ENCODE results near the gene DUT.
"Not testable (repeated sequence)": the region's sequence is repeated elsewhere in the genome, so short reads cannot be mapped to it uniquely, and the experiment has no call there.

DUT gene

GRCh38 chr15:48330855-48331795 is at the start of gene DUT:
DUT (plus strand) TSS chr15:48331429; CDS start chr15:48331516, 87 bp downstream.
- peak; percentile 79 for DNase-seq

DNA sequence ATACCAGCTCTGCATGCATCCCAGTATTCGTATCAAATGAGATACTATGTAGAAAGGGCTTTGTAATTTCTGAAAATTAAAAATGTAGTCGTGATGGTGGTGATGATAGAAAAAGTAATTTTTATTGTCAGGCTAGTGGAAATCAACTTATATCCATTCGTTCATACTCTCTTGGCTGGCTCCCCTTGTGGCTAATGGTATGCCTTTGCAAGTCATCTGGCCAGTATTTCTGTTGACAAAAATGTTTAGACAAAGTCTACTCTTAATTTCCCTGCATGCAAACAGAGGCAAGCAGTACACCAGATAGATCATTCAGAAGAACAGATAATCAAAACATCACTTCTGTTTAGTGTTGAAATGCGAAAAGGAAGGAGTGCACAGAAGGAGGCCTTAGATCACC is 49.6 kb upstream of the DUT start:
- no peak for DNase-seq

GRCh38 chr15:48282216-48282615 is 49.0 kb upstream of the DUT start:
- DNase-seq: no peak

DNA sequence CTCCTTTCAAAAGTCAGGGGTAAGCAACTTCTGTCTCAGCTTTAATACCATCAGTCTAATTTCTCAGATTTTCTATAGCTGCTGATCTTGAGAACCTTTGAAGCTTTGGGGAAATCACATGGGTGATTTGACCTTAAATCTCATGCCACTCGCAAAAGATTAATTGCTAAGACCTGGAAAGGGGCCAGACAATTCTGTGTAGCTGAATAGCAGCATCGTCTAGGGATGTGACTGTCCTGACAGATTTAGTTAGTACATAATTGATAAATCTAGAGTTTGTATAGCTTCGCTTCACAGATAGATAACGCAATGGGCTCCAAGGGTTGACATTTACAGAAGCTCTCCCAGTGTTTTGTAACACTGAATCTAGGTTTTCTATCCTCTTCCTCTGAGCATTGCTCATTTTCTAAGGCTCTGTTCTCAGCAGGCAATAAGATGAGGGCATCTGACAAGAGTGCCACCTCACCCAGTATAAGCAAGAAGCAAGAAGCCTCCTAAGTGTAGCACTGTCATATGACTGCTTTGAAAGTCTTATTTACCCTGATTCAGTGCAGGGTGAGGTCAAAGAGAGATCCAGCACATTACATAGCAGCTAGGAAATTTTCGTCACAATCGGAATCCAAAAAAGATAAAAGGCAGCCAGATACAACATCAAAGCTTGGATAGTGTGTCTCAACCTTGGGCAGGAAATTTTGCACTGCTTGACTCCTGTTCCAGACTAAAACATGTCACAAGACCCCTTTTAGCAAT is 47.7 kb upstream of the DUT start:
- DNase-seq: no peak

DNA sequence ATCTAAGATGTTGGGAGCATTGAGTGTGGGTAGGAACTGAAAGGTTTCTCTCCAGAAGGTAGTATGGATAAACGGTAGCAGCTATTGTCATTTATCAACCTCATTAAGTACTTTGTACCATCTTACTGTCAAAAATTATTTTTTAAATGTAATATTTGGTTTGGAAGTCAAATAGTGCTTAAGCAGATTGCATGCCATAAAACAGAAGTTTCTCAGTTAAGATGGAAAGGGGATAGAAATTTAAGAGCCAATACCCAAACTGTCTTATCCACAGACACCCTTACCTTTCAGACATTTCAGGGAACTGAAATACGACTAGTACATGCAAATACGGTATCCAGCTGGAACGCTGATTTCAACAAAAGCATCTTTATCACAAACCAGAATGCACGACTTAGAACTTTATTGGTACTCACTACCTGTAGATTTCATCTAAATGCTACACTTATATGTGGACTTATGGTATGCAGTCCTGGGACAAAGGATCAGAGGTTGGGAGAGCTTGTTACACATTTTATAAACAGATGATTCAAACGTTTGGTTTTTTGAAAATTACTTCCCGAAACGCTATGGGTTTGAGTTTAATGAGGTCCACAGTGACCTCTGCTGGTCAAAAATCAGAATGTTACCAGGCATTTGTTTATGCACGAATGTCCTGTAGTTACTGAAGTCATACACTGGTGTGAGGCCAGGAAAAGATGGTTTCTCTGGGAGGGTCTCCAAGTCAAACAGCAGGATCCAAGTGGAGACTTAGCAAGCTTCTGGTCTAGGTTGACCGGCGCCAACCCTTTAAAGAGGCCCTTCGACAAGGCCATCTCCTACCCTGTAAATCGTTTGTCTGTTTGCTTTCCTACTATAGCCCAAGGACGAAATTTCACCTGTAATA is 45.7 kb upstream of the DUT start:
- peak; percentile 8 for DNase-seq

DNA sequence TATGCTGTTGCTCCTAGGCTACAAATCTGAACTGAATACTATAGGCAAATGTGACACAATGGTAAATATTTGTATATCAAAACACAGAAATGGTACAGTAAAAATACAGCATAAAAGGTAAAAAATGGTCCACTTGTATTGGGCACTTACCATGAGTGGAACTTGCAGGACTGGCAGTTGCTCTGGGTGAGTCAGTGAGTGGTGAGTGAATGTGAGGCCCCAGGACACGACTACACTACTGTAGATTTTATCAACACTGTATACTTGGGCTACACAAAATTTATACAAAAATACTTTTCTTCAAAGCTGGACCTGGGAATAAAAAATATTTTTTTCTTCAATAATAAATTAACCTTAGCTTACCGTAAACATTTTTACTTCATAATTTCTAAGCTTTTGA is 41.6 kb upstream of the DUT start:
- DNase-seq: no peak

DNA sequence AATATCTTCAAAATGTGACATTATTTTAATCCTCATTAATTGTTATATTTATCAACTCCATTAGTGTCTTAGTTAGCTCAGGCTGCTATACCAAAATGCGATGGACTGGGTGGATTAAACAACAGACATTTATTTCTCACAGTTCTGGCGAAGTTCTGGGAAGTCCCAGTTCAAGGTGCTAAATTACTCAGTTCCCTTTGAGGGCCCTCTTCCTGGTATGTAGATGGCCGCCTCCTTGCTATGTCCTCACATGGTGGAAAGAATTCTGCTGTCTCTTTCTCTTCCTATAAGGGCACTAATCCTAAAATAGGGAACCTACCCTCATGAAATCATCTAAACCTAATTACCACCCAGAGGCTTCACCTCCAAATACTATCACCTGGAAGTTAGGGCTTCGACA is 38.8 kb upstream of the DUT start:
- DNase-seq: no peak

DNA sequence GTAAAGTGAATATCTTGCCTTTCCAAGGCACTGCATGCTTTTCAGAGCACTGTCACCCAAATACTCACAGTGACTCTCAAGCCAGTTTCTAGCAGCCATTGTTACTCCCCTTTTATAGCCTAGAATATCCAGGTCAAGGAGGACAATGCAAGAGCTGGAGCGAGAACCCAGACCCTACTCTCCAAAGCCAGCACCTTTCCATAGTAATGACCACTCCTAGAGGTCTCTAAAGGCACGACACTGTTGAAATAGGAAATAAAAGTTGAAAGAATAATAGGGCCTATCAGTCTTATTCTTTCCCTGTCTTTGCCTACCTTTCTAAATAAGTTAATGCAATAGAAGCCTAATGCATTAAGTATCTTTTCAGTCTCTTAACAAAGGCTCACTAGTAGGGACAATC is 33.6 kb upstream of the DUT start:
- DNase-seq: no peak

GRCh38 chr15:48298914-48299313 is 32.3 kb upstream of the DUT start:
- no peak for DNase-seq

GRCh38 chr15:48300038-48300437 is 31.2 kb upstream of the DUT start:
- no peak for DNase-seq

DNA sequence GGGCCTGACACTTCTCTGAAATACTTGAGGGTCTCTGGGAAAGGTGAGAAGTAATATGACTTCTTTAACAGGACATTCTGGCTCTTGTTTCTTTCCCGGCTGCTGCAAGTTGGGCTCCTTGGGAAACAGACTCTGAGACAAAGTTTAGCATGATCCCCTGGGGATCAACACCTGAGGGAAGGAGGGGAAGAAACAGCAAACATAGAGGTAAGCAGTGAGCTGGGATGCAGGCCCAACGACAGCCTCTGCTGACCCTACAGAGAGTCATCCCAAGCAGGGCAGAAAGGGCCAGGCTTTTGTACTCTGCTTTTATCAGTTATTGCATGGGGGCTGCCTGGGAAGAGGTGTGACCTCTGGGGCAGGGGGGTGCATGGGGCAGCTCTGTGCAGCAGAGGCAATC is 26.8 kb upstream of the DUT start:
- no peak for DNase-seq

DNA sequence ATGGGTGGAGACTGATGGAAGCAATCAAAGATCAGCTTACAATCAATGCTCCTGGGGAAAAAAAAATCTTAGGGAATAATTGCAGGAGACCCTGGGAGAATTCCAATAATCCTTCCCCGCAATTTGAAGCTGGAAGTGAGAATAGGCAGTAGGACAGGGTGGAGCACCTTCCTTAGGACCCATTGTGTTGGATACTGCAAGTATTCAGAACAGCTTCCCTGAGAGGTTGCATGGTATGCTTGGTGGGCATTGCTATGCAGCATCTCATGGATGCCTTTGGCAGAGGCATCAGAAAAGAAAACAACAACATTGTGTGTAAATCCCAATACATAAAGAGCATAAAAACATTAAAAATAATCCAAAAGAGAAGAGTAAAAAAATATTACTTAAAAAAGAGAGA is 24.6 kb upstream of the DUT start:
- no peak for DNase-seq

- DNase-seq: no peak
Observed at GRCh38 chr15:48307586-48307985, 23.6 kb upstream of the DUT start.

- DNase-seq: no peak
Observed at GRCh38 chr15:48309740-48310139, 21.5 kb upstream of the DUT start.

DNA sequence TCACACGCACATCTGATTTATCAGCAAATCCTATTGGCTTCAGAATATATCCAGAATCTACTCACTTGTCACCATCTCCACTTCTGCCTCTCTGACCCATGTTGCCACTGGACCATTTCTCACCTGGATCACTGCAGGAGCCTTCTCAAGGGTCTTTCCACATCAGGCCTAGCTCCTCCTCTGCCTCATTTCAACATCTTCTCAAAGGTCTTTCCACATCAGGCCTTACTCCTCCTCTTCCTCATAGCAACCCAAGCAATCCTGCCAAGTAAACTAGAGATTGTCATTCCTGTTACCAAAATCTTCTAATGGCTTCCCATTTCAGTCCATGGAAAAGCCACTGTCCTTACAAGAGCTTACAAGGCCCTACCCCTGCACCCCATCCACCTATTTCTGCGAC is 18.0 kb upstream of the DUT start:
- no peak for DNase-seq

DNA sequence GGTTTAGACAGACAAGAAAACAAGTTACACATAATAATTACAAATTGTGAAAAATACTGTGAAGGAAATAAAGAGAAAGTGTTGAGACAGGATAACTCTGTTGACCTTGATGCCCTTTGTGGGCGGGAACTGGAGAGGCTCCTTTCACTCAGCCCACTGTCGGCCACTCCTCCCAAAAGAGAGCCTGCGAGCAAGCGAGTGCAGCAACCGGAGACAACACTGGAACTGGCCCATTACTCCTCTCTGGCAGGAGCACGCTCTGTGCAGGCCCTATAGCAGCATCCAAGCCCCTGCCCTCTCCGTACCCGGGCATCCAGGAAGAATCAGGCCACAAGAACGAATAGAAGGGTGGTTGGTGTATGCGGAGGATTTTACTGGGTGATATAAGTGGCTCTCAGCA is 16.2 kb upstream of the DUT start:
- no peak for DNase-seq

DNA sequence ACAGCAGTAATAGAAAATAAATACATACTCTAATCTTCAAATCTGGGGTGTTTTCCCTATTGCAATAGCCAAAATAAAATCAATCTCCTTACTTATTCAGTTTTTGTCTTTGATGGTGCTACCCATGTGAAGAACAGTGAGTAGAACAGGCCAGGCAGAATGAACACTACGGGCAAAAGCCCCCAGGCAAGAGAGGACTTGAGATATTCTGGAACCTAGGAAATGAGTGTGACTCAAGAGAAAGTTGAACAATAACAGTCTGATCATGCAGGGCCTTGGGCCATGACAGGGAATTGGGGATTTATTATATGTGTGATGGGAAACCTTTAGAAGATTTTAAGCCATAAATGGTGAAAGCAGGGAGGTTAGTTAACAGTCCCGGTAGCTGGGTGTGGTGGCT is 14.0 kb upstream of the DUT start:
- DNase-seq: no peak

DNA sequence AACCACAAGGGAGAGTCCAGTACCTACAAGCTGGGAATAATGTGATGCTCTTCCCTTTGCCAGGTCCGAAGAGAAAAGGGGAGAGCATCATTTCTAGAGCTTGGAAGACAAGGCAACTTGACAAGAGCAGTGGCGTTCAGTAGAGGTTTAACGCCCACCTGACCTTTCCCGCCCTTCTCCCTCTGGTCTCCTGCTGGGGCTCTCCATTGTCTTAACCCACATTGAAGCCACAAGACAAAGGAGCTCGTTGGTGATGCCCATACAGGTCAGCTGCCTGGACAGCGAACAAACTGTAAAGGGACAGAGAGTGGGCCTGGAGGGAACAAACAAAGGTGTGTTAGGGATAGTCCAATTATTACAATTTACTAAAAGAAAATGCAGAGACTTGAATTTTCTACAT is 13.1 kb upstream of the DUT start:
- no peak for DNase-seq

- no peak for DNase-seq
Observed at GRCh38 chr15:48323294-48323693, 7.9 kb upstream of the DUT start.

- no peak for DNase-seq
Observed at GRCh38 chr15:48324949-48325348, 6.3 kb upstream of the DUT start.

DNA sequence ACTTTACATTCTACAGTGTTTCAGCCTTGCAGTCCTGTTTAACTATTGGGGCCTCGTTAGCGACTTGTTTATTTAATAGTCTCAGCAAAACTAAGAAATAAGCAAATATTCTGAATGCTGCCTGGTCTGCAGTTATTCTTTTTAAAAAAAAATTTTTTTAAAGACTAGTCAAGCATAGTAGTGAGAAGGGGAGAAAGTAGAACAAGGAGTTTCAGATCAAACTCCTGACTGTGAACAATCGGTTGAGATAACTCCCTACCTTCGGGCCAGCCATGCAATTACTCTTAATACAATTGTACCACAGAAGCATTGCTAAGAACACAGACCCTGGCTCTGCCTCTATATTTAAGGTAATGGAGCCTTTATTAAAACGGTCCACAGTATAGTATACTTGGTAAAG is 5.8 kb upstream of the DUT start:
- DNase-seq: no peak

DNA sequence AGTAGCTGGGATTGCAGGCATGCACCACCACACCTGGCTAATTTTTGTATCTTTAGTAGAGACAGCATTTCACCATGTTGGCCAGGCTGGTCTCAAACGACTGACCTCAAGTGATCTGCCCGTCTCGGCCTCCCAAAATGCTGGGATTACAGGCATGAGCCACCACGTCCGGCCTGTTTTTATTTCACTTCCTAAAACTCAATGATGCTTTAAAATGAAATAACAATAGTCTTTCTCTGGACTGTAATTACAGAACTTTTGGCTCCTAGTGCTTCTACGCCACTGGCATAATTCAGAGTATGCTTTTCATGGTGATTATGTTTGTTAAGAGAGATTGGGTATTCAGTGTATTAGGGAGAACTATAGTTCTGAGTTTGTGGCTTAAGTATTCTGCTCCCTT is 5.0 kb upstream of the DUT start:
- DNase-seq: not testable (repeated sequence)

- DNase-seq: no peak
Observed at GRCh38 chr15:48330105-48330785, 984 bp upstream of the DUT start.

All from activated CD4-positive, alpha-beta T cell treated with anti-CD3 and anti-CD28 coated beads, Interleukin-2, amount 50 U/mL, for 1 hour (primary cell).